Upper lobe of left lung (tissue), 6 donors: ENCODE data around the gene KCTD21. TPM values are rescaled to one million over a fixed set of nuclear protein-coding genes. Genes with fewer than 3 reads are reported as not detected.

Source experiments
- ATAC-seq, 2 donors: fragments of 200-7000 bp; cut with Tn5 transposase; one replicate each; pipeline ENCODE4 v1.9.1; 2022; ENCODE audit warnings: mild to moderate bottlenecking in 2 of 2, moderate library complexity in 2 of 2; ENCODE audit not compliant: low FRiP score in 2 of 2
- DNase-seq, 2 donors: peaks; one replicate each; pipeline ENCODE4 v3.0.0-alpha.2; 2019 to 2020
- H3K27ac ChIP-seq, 4 donors: fragments of 200-600 bp; sonication (generic); one replicate each; pipeline ENCODE4 v1.5.1; 2016 to 2019
- H3K27me3 ChIP-seq, 4 donors: fragments of 200-600 bp; sonication (generic); one replicate each; pipeline ENCODE4 v1.5.1; 2017 to 2019
- H3K36me3 ChIP-seq, 4 donors: fragments of 200-600 bp; sonication (generic); one replicate each; pipeline ENCODE4 v1.5.1; 2016 to 2019
- H3K4me1 ChIP-seq, 4 donors: fragments of 200-600 bp; sonication (generic); one replicate each; pipeline ENCODE4 v1.5.1; 2018 to 2019
- H3K4me3 ChIP-seq, 4 donors: fragments of 200-600 bp; sonication (generic); one replicate each; pipeline ENCODE4 v1.5.1; 2017 to 2019; ENCODE audit warnings: mild to moderate bottlenecking in 2 of 4, moderate library complexity in 1 of 4
- H3K9me3 ChIP-seq, 4 donors: fragments of 200-600 bp; sonication (generic); one replicate each; pipeline ENCODE4 v1.5.1; 2018 to 2019
- EP300 ChIP-seq, 4 donors: sonication (generic); formaldehyde crosslinking; IDR thresholded peaks; one replicate each; pipeline ENCODE4 v1.5.1; 2017; ENCODE audit warnings: antibody characterized with exemption in 4 of 4, control low read depth in 2 of 4
- POLR2A ChIP-seq, 4 donors: fragments of 450-650 bp; IDR thresholded peaks; one replicate each; pipeline ENCODE4 v1.5.1; 2016 to 2017; ENCODE audit warnings: antibody characterized with exemption in 4 of 4, mild to moderate bottlenecking in 2 of 4
- POLR2AphosphoS5 ChIP-seq, 2 donors: sonication (generic); formaldehyde crosslinking; IDR thresholded peaks; one replicate each; pipeline ENCODE4 v1.5.1; 2017; ENCODE audit warnings: antibody characterized with exemption in 2 of 2
- WGBS, 2 donors: methylation state at CpG; one replicate each; pipeline ENCODE4 v1.1.5; 2017 to 2018; 5-methylcytosine and 5-hydroxymethylcytosine counted together
- total RNA-seq, 6 donors: library from RNA; depleted of rRNA in 4 of 6; stranded (reverse); fragments of >200 nt in 4 of 6; gene quantifications; one replicate each; pipeline versions ENCODE4 v1.1.0 to v1.2.1, GENCODE V29; 2016 to 2021
- TF ChIP-seq, protein P1 (sequence below), 6 experiments: fragments of 450-650 bp in 4 of 6; fragments of 200-600 bp in 2 of 6; sonication (generic) in 2 of 6; IDR thresholded peaks; one replicate each; pipeline ENCODE4 v1.5.1; 2016 to 2019; ENCODE audit warnings: antibody characterized with exemption in 6 of 6
- donor health status: DM: no; HTN: no; CAD: no; lungs with moderate emphysema.
- donor health status: DM: no; HTN: yes; CAD: no; lungs with severe emphysema.

Gene KCTD21
- total RNA-seq, 6 donors from 2014 or later = 8.4 to 18.9 (median 10.7) TPM

- peaks cover 0 to 12% (median 2%) of the 10 kb centered on the region in 4 donors for H3K36me3 ChIP-seq
- no peak overlapping the region for H3K27ac ChIP-seq
- WGBS, 2 donors = 54 to 63% methylated on average over 2 of the region's 2 CpGs
- H3K9me3 ChIP-seq = no peaks in the 10 kb centered on the region
- ATAC-seq (no peak), DNase-seq (no peak)
- H3K27me3 ChIP-seq = no peaks in the 10 kb centered on the region
- peaks cover 5 to 8% (median 6%) of the 10 kb centered on the region in 4 donors for H3K4me1 ChIP-seq
- H3K4me3 ChIP-seq = no peak overlapping the region
- TF ChIP-seq EP300 (IDR thresholded peaks at IDR 0.05) (no peak), POLR2A (IDR thresholded peaks at IDR 0.05) (no peak), POLR2AphosphoS5 (IDR thresholded peaks at IDR 0.05) (no peak)
- TF ChIP-seq, protein P1, sequence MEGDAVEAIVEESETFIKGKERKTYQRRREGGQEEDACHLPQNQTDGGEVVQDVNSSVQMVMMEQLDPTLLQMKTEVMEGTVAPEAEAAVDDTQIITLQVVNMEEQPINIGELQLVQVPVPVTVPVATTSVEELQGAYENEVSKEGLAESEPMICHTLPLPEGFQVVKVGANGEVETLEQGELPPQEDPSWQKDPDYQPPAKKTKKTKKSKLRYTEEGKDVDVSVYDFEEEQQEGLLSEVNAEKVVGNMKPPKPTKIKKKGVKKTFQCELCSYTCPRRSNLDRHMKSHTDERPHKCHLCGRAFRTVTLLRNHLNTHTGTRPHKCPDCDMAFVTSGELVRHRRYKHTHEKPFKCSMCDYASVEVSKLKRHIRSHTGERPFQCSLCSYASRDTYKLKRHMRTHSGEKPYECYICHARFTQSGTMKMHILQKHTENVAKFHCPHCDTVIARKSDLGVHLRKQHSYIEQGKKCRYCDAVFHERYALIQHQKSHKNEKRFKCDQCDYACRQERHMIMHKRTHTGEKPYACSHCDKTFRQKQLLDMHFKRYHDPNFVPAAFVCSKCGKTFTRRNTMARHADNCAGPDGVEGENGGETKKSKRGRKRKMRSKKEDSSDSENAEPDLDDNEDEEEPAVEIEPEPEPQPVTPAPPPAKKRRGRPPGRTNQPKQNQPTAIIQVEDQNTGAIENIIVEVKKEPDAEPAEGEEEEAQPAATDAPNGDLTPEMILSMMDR (IDR thresholded peaks at IDR 0.05) = no peak
These were observed 7.2 kb downstream of the KCTD21 start for GRCh38 chr11:78181185-78181584.

DNA sequence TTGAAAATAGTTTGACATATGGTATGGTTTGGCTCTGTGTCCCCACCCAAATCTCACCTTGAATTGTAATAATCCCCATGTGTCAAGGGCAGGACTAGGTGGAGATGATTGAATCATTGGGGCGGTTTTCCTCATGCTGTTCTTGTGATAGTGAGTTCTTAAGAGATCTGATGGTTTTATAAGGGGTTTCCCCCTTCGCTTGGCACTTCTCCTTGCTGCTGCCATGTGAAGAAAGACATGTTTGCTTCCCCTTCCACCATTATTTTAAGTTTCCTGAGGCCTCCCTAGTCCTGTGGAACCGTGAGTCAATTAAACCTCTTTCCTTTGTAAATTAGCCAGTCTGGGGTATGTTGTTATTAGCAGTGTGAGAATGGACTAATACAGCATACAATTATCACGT lies 7.7 kb downstream of the KCTD21 start:
- ATAC-seq = no peak
- H3K36me3 ChIP-seq = peaks cover 0 to 12% (median 2%) of the 10 kb centered on the region in 4 donors
- TF ChIP-seq POLR2A (IDR thresholded peaks at IDR 0.05) (no peak), EP300 (IDR thresholded peaks at IDR 0.05) (no peak), POLR2AphosphoS5 (IDR thresholded peaks at IDR 0.05) (no peak)
- TF ChIP-seq, protein P1 (IDR thresholded peaks at IDR 0.05) = no peak
- no peak overlapping the region for H3K27ac ChIP-seq
- H3K27me3 ChIP-seq = no peaks in the 10 kb centered on the region
- H3K9me3 ChIP-seq = no peaks in the 10 kb centered on the region
- no peak for DNase-seq
- WGBS, 2 donors = 89 to 91% methylated on average over 4 of the region's 4 CpGs
- no peak overlapping the region for H3K4me3 ChIP-seq
- H3K4me1 ChIP-seq = peaks cover 2 to 5% (median 3%) of the 10 kb centered on the region in 4 donors

- DNase-seq (no peak), ATAC-seq (peak in 1 of 2 donors; percentile 15)
- WGBS, 2 donors = 95 to 97% methylated on average over 7 of the region's 7 CpGs
- H3K27me3 ChIP-seq = no peaks in the 10 kb centered on the region
- H3K36me3 ChIP-seq = peaks cover 0 to 12% (median 2%) of the 10 kb centered on the region in 4 donors
- TF ChIP-seq POLR2AphosphoS5 (IDR thresholded peaks at IDR 0.05) (no peak), EP300 (IDR thresholded peaks at IDR 0.05) (no peak), POLR2A (IDR thresholded peaks at IDR 0.05) (no peak)
- TF ChIP-seq, protein P1 (IDR thresholded peaks at IDR 0.05) = no peak
- H3K4me1 ChIP-seq = no peaks in the 10 kb centered on the region
- H3K27ac ChIP-seq = no peak overlapping the region
- no peak overlapping the region for H3K4me3 ChIP-seq
- no peaks in the 10 kb centered on the region for H3K9me3 ChIP-seq
These were observed 8.9 kb downstream of the KCTD21 start for GRCh38 chr11:78179459-78180071.

GRCh38 chr11:78177216-78177615 lies 11.2 kb downstream of the KCTD21 start:
- Histone ChIP-seq H3K4me1 (no peaks in the 10 kb centered on the region), H3K9me3 (no peaks in the 10 kb centered on the region), H3K4me3 (no peak overlapping the region), H3K36me3 (peaks cover 0 to 30% (median 15%) of the 10 kb centered on the region in 4 donors), H3K27me3 (no peaks in the 10 kb centered on the region), H3K27ac (no peak overlapping the region)
- 91 to 93% methylated on average over 7 of the region's 7 CpGs for WGBS, 2 donors
- ATAC-seq = no peak
- no peak for DNase-seq
- TF ChIP-seq, protein P1 (IDR thresholded peaks at IDR 0.05) = no peak
- TF ChIP-seq POLR2A (IDR thresholded peaks at IDR 0.05) (no peak), EP300 (IDR thresholded peaks at IDR 0.05) (no peak), POLR2AphosphoS5 (IDR thresholded peaks at IDR 0.05) (no peak)
